A549 (cell line): ENCODE data around the gene SCNN1A.

Source experiments
- CTCF ChIP-seq: fragments of >200 bp; sonication (Bioruptor Twin); formaldehyde crosslinking; IDR thresholded peaks from 3 replicates; pipeline ENCODE4 v1.5.1; 2016
- ELK1 ChIP-seq: fragments of 150-350 bp; IDR thresholded peaks from 2 replicates; pipeline ENCODE4 v1.6.1; 2014; ENCODE audit warnings: low read depth, mild to moderate bottlenecking, low read length
- HDAC2 ChIP-seq: fragments of 200-600 bp; sonication (generic); IDR thresholded peaks from 2 replicates; pipeline ENCODE4 v1.6.1; 2016
- MYC ChIP-seq: IDR thresholded peaks from 2 replicates; pipeline ENCODE4 v1.6.1; 2012; ENCODE audit warnings: mild to moderate bottlenecking, inconsistent platforms, low read length, improper control_type of control experiment, borderline replicate concordance
- SREBF2 ChIP-seq: fragments of 450-650 bp; IDR thresholded peaks from 2 replicates; pipeline ENCODE4 v1.6.1; 2014; ENCODE audit warnings: mild to moderate bottlenecking, moderate library complexity
- ZFP36 ChIP-seq: fragments of 450-650 bp; IDR thresholded peaks from 2 replicates; pipeline ENCODE4 v1.6.1; 2014; ENCODE audit warnings: borderline replicate concordance; ENCODE audit not compliant: partially characterized antibody

- TF ChIP-seq HDAC2 = no peak
- TF ChIP-seq CTCF = no peak
- TF ChIP-seq ZFP36 = no peak
- TF ChIP-seq ELK1 = no peak
- no peak for TF ChIP-seq SREBF2
- TF ChIP-seq MYC = no peak
Measured at GRCh38 chr12:6377667-6377994, 2.3 kb upstream of the SCNN1A start.
